ENCODE data around the gene SHH. TPM values are rescaled to one million over a fixed set of nuclear protein-coding genes. Genes with fewer than 3 reads are reported as not detected.

SHH gene
- total RNA-seq, 1 experiment from 2014 or later, result not detected

GRCh38 chr7:155769701-155770100 is 42.6 kb downstream of the SHH start:
- BruUV-seq (replicated peaks), result no TSS peak
- TF ChIP-seq CTCF (conservative IDR thresholded peaks at IDR 0.05; ENCODE audit: low read depth, low read length) (no peak), EZH2 (IDR thresholded peaks at IDR 0.05; ENCODE audit: borderline replicate concordance, low read depth, low read length, poor library complexity, severe bottlenecking) (no peak)

GRCh38 chr7:155766966-155767916 is 45.0 kb downstream of the SHH start:
- Histone ChIP-seq H3K9me3 (ENCODE audit: low read depth, low read length, poor library complexity, severe bottlenecking) (no peaks in the 10 kb centered on the region), H3K4me1 (ENCODE audit: insufficient read depth, low read length, poor library complexity, severe bottlenecking) (peaks cover 24% of the 10 kb centered on the region), H3K27me3 (replicated peaks; ENCODE audit: insufficient read depth, low read depth, low read length, poor library complexity) (no peaks in the 10 kb centered on the region), H3K4me3 (ENCODE audit: low read depth, low read length, poor library complexity, severe bottlenecking) (no peak overlapping the region), H3K36me3 (ENCODE audit: insufficient read depth, low read length, poor library complexity, severe bottlenecking) (peaks cover 41% of the 10 kb centered on the region), H3K27ac (ENCODE audit: low read depth, low read length, poor library complexity, severe bottlenecking) (no peak overlapping the region)
- DNase-seq (ENCODE audit: low spot score), result no peak
- no TSS peak for BruUV-seq (replicated peaks)
- intact Hi-C loops (cut with micrococcal nuclease; ENCODE audit: unreplicated experiment), result loop anchor here (5.0 kb wide), 1 partner anchor 385 kb away; no protein-coding TSS in a partner anchor
- ChIA-PET CTCF (interaction anchor here (2.3 kb wide), 1 partner anchor 169 kb away, joined by 21 read pairs; no protein-coding TSS in a partner anchor), POLR2A (ENCODE audit: low non-redundant PET) (interaction anchor here (0.5 kb wide), 1 partner anchor 19 kb away, joined by 9 read pairs; no protein-coding TSS in a partner anchor)
- no peak for TF ChIP-seq EZH2 (IDR thresholded peaks at IDR 0.05; ENCODE audit: borderline replicate concordance, low read depth, low read length, poor library complexity, severe bottlenecking)
- no peak for TF ChIP-seq CTCF (conservative IDR thresholded peaks at IDR 0.05; ENCODE audit: low read depth, low read length)

More at GRCh38 chr7:155769701-155770100, 42.6 kb downstream of the SHH start:
- H3K27me3 ChIP-seq (replicated peaks; ENCODE audit: insufficient read depth, low read depth, low read length, poor library complexity), result no peaks in the 10 kb centered on the region
- POLR2A ChIA-PET (ENCODE audit: low non-redundant PET), result no interaction called here
- H3K4me1 ChIP-seq (ENCODE audit: insufficient read depth, low read length, poor library complexity, severe bottlenecking), result peaks cover 3% of the 10 kb centered on the region
- CTCF ChIA-PET, result interaction anchor here (0.5 kb wide), 1 partner anchor 22 kb away, joined by 4 read pairs; no protein-coding TSS in a partner anchor
- peaks cover 53% of the 10 kb centered on the region for H3K36me3 ChIP-seq (ENCODE audit: insufficient read depth, low read length, poor library complexity, severe bottlenecking)
- no peak overlapping the region for H3K27ac ChIP-seq (ENCODE audit: low read depth, low read length, poor library complexity, severe bottlenecking)
- DNase-seq (ENCODE audit: low spot score), result no peak
- intact Hi-C loops (cut with micrococcal nuclease; ENCODE audit: unreplicated experiment), result loop anchor here (5.0 kb wide), 1 partner anchor 387 kb away; no protein-coding TSS in a partner anchor
- no peaks in the 10 kb centered on the region for H3K9me3 ChIP-seq (ENCODE audit: low read depth, low read length, poor library complexity, severe bottlenecking)
- no peak overlapping the region for H3K4me3 ChIP-seq (ENCODE audit: low read depth, low read length, poor library complexity, severe bottlenecking)

GRCh38 chr7:155766386-155766785 is 45.9 kb downstream of the SHH start:
- CTCF ChIA-PET, result no interaction called here

More at GRCh38 chr7:155766386-155766785, 45.9 kb downstream of the SHH start:
- no peaks in the 10 kb centered on the region for H3K27me3 ChIP-seq (replicated peaks; ENCODE audit: insufficient read depth, low read depth, low read length, poor library complexity)
- peaks cover 24% of the 10 kb centered on the region for H3K4me1 ChIP-seq (ENCODE audit: insufficient read depth, low read length, poor library complexity, severe bottlenecking)
- no peak for DNase-seq (ENCODE audit: low spot score)
- intact Hi-C loops (cut with micrococcal nuclease; ENCODE audit: unreplicated experiment), result loop anchor here (5.0 kb wide), 1 partner anchor 384 kb away; no protein-coding TSS in a partner anchor
- H3K9me3 ChIP-seq (ENCODE audit: low read depth, low read length, poor library complexity, severe bottlenecking), result no peaks in the 10 kb centered on the region
- peaks cover 38% of the 10 kb centered on the region for H3K36me3 ChIP-seq (ENCODE audit: insufficient read depth, low read length, poor library complexity, severe bottlenecking)
- no peak overlapping the region for H3K4me3 ChIP-seq (ENCODE audit: low read depth, low read length, poor library complexity, severe bottlenecking)
- no TSS peak for BruUV-seq (replicated peaks)
- POLR2A ChIA-PET (ENCODE audit: low non-redundant PET), result interaction anchor here (0.5 kb wide), 1 partner anchor 20 kb away, joined by 9 read pairs; no protein-coding TSS in a partner anchor
- no peak overlapping the region for H3K27ac ChIP-seq (ENCODE audit: low read depth, low read length, poor library complexity, severe bottlenecking)
- TF ChIP-seq EZH2 (IDR thresholded peaks at IDR 0.05; ENCODE audit: borderline replicate concordance, low read depth, low read length, poor library complexity, severe bottlenecking) (no peak), CTCF (conservative IDR thresholded peaks at IDR 0.05; ENCODE audit: low read depth, low read length) (no peak)
